ENCODE measurements around the gene ZBED4. TPM values are rescaled to one million over a fixed set of nuclear protein-coding genes. Genes with fewer than 3 reads are reported as not detected.

Gene ZBED4
- total RNA-seq, 1 donor from 2014 or later, result 4.1 TPM

DNA sequence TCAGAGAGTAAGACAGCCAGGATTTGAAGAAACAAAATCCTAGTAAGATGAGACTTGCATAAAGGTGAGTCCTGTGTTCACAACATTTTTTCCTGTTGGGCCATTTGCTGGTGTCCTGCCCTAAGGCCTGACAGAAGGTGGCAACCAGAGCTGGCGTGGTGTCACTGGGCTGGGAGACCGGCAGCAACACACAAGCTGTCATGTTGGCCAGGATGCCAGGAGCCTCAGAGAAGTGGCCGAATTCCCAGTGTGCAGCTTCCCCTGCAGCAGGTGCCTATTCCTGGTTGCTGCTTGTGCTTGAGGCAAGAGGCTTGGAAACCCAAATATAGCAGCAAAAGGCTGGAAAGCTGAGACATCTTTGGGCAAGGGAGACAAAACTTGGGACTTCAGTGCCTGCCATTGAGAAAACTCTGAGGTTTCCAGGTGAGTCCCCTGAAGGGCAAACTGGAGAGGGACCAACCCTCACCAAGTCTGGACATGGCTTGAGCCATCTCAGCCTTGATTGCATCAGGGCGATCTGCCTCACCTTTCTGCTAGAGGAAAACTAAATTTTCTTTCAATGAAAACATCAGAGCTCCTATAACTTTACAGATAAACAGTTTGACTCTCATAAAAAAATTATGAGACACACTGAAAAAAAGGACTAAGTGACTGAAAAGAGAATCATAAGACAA is 38.7 kb downstream of the ZBED4 start:
- DNase-seq, result peak; percentile 66
- Histone ChIP-seq H3K27me3 (ENCODE audit: low read depth) (no peaks in the 10 kb centered on the region), H3K27ac (replicated peaks) (peak overlapping the region; percentile 36), H3K9me3 (replicated peaks) (peaks cover 8% of the 10 kb centered on the region), H3K4me1 (peaks cover 19% of the 10 kb centered on the region), H3K4me3 (no peak overlapping the region), H3K36me3 (peaks cover 24% of the 10 kb centered on the region)
- no peak for TF ChIP-seq CTCF (IDR thresholded peaks at IDR 0.05; ENCODE audit: borderline replicate concordance)
- intact Hi-C loops (cut with micrococcal nuclease), result no loop called here

DNA sequence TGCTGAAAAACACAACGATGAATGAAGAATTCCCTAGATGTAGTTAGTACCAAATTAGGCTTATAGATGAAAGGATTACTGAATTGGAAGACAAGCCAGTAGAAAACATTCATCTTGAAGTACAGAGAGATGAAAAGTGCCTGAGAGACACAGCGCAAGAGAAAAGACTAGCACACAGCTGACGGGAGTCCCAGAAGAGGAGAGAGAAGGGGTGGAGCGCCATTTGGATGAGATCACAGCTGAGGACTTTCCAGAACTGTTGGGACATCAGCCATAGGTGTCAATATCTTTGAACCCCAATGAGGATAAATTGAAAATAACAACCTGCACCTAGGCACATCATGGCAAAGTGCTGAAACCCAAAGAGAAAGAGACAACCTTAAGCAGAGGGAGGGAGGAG is 39.4 kb downstream of the ZBED4 start:
- intact Hi-C loops (cut with micrococcal nuclease), result no loop called here
- Histone ChIP-seq H3K4me3 (no peak overlapping the region), H3K27ac (replicated peaks) (no peak overlapping the region), H3K36me3 (peaks cover 23% of the 10 kb centered on the region), H3K27me3 (ENCODE audit: low read depth) (no peaks in the 10 kb centered on the region), H3K9me3 (replicated peaks) (peaks cover 12% of the 10 kb centered on the region), H3K4me1 (peaks cover 20% of the 10 kb centered on the region)
- TF ChIP-seq CTCF (IDR thresholded peaks at IDR 0.05; ENCODE audit: borderline replicate concordance), result no peak
- no peak for DNase-seq

DNA sequence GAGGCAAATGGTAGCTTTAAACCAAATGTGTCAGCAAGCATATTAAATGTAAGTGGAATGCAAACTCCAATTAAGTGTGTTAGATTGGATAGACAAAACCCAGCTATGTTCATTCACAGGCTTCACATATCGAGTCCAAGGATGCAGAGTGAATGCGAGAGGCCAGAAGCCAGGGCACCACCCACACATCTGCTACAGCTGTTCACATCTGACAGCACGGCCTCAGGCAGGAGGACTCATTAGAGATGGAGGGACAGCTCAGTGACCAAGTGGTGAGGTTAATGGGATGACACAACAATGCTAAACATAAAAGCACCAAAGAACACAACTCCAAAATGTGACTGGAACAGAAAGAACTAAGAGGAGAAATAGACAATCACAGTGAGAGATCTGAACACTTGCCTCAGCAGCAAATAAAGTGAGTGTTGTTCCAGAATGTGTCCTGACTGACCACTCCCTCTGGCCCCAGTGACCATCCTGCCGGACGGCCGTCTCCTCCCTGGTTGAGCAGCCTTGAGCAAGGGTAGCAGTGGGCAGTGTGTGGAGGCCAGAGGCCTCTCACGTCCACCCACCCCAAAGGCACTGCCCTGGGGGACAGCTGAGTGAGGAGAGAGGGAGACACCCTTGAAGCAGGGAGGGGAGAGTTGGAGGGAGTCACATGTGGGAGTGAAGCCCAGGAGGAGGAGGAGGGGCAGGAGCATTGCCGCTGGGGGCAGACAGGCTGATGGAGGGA is 40.8 kb downstream of the ZBED4 start:
- DNase-seq, result no peak
- intact Hi-C loops (cut with micrococcal nuclease), result no loop called here
- Histone ChIP-seq H3K4me1 (peaks cover 20% of the 10 kb centered on the region), H3K9me3 (replicated peaks) (peaks cover 12% of the 10 kb centered on the region), H3K27ac (replicated peaks) (no peak overlapping the region), H3K27me3 (ENCODE audit: low read depth) (no peaks in the 10 kb centered on the region), H3K4me3 (no peak overlapping the region), H3K36me3 (peaks cover 32% of the 10 kb centered on the region)
- no peak for TF ChIP-seq CTCF (IDR thresholded peaks at IDR 0.05; ENCODE audit: borderline replicate concordance)

- H3K27ac ChIP-seq (replicated peaks), result no peak overlapping the region
- H3K4me3 ChIP-seq, result no peak overlapping the region
- intact Hi-C loops (cut with micrococcal nuclease), result no loop called here
- H3K27me3 ChIP-seq (ENCODE audit: low read depth), result no peaks in the 10 kb centered on the region
- TF ChIP-seq CTCF (IDR thresholded peaks at IDR 0.05; ENCODE audit: borderline replicate concordance), result no peak
- peaks cover 12% of the 10 kb centered on the region for H3K9me3 ChIP-seq (replicated peaks)
- peaks cover 20% of the 10 kb centered on the region for H3K4me1 ChIP-seq
- peaks cover 38% of the 10 kb centered on the region for H3K36me3 ChIP-seq
- DNase-seq, result no peak
These were observed 42.6 kb downstream of the ZBED4 start for GRCh38 chr22:49896201-49896600.

DNA sequence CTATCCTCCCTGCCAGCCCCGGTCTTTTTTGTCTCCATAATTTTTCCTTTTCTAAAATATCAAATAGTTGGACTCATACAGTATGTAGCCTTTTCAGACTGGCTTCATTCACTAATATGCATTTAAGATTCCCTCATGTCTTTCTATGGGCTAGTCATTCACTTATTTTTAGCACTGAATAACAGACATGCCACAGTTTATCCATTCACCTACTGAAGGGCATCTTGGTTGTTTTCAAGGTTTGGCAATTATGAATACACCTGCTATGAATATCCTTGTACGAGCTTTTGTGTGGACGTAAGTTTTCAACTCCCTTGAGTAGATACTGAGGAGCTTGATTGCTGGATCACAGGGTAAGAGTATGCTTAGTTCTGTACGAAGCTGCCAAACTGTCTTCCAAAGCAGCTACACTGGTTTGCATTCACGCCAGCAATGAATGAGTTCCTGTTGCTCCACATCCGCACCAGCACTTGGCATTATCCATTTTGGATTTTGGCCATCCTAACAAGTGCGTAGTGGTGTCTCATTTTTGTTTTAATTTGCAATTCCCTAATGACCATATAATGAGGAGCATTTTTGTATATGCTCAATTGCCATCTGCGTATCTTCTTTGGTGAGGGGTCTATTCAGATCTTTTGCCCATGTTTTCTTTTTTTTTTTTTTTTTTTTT is 43.5 kb downstream of the ZBED4 start:
- Histone ChIP-seq H3K4me3 (no peak overlapping the region), H3K9me3 (replicated peaks) (peaks cover 12% of the 10 kb centered on the region), H3K4me1 (peaks cover 16% of the 10 kb centered on the region), H3K27me3 (ENCODE audit: low read depth) (no peaks in the 10 kb centered on the region), H3K27ac (replicated peaks) (no peak overlapping the region), H3K36me3 (peaks cover 43% of the 10 kb centered on the region)
- no peak for TF ChIP-seq CTCF (IDR thresholded peaks at IDR 0.05; ENCODE audit: borderline replicate concordance)
- no peak for DNase-seq
- intact Hi-C loops (cut with micrococcal nuclease), result no loop called here
